OCI-LY7 (cell line): ENCODE data around the gene KLLN.

ENCODE experiments used
- CTCF ChIP-seq: fragments of 200-600 bp; sonication (generic); conservative IDR thresholded peaks from 2 replicates; pipeline ENCODE4 v1.5.1; 2014; ENCODE audit warnings: mild to moderate bottlenecking, antibody characterized with exemption, low read length, moderate library complexity, mixed read lengths
- EZH2phosphoT487 ChIP-seq: fragments of 200-600 bp; sonication (generic); IDR thresholded peaks from 2 replicates; pipeline ENCODE4 v1.6.1; 2018; ENCODE audit warnings: low read depth, borderline replicate concordance, mild to moderate bottlenecking, mixed run types, antibody characterized with exemption, low read length, moderate library complexity, mixed read lengths

- TF ChIP-seq CTCF (no peak), EZH2phosphoT487 (no peak)
Observed at GRCh38 chr10:87844837-87845623, 18.3 kb downstream of the KLLN start.
